Left ventricle myocardium inferior (tissue), 1 donor: ENCODE data around the gene PTGIR. TPM values are rescaled to one million over a fixed set of nuclear protein-coding genes. Genes with fewer than 3 reads are reported as not detected.
A peak's percentile ranks its signal among the peaks of the same experiment; 100 is the strongest.

Source experiments
- DNase-seq: peaks from one replicate; pipeline ENCODE4 v3.0.0-alpha.2; 2020
- H3K27ac ChIP-seq: fragments of 200-600 bp; replicated peaks from 2 replicates; pipeline ENCODE4 v1.8.0; 2021
- H3K27me3 ChIP-seq: fragments of 200-600 bp; 2 replicates; pipeline ENCODE4 v1.8.0; 2021; ENCODE audit warnings: low read depth
- H3K36me3 ChIP-seq: fragments of 200-600 bp; 2 replicates; pipeline ENCODE4 v1.8.0; 2021
- H3K4me1 ChIP-seq: fragments of 200-600 bp; 2 replicates; pipeline ENCODE4 v1.8.0; 2021
- H3K4me3 ChIP-seq: fragments of 200-600 bp; 2 replicates; pipeline ENCODE4 v1.8.0; 2021; ENCODE audit warnings: mild to moderate bottlenecking, moderate library complexity
- H3K9me3 ChIP-seq: fragments of 200-600 bp; replicated peaks from 2 replicates; pipeline ENCODE4 v1.8.0; 2021
- CTCF ChIP-seq: fragments of 200-600 bp; IDR thresholded peaks from 2 replicates; pipeline ENCODE4 v1.8.0; 2021; ENCODE audit warnings: antibody characterized with exemption, mild to moderate bottlenecking, borderline replicate concordance
- intact Hi-C: fragments of 100-400 bp; cut with micrococcal nuclease; formaldehyde crosslinking; loops from one replicate; pipeline ENCODE4 v1.11.0; 2022
- total RNA-seq: library from RNA; stranded (reverse); fragmentation: NEBNext Ultra II Directional; extraction: Animal tissue kit (Norgen Biotek cat#: 25700); gene quantifications from one replicate; pipeline ENCODE4 v1.2.1, GENCODE V29; 2021
- donor health status: DM: no; HTN: yes; CAD: no; lungs with severe emphysema.

PTGIR gene
- total RNA-seq, 1 donor from 2014 or later, result 3.7 TPM

DNA sequence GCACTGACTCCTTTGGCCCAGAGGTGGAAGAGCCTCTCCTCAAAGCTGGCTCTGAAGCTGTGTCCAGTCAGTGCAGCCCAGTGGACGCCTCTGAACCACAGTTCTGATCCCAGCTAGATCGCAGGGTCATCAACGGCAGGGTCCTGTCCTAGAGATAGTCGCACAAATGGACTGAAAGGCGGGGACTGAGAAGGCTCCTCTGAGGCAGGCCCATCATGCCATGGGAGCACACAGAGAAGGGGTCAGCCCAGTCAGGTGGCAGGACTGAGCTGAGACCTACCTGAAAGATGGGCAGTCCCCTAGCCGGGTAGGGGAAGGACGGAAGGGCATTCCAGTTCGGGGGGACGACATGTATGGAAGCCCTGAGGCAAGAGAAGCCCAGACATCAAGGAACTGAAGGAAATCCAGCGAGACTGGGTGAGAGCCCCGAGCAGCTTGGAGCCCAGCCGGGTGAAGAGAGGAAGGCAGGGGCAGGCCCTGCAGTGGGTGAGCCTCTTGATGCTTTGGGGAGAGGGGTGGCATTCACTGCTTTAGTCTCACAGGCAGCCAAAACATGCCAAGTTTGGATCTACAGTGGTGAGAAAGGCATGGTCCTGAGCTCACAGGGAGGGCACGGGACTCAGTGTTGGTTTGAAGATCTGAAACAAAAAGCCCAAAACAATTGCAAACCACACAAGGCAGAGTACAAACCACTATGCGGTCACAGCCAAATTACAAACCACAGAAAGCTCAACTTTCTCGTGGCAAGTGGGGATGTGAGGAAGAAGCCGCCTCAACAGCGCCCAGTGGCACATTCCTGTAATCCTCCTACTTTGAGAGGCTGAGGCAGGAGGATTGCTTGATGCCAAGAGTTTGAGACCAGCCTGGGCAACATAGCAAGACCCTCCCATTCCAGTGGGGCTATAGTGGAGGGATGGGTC is 13.8 kb downstream of the PTGIR start:
- peak; percentile 9 for DNase-seq
- TF ChIP-seq CTCF, result no peak
- H3K4me1 ChIP-seq, result peaks cover 22% of the 10 kb centered on the region
- no peak overlapping the region for H3K4me3 ChIP-seq
- H3K36me3 ChIP-seq, result peaks cover 38% of the 10 kb centered on the region
- no peak overlapping the region for H3K27ac ChIP-seq
- no peaks in the 10 kb centered on the region for H3K27me3 ChIP-seq
- no peaks in the 10 kb centered on the region for H3K9me3 ChIP-seq
- intact Hi-C loops, result no loop called here

DNA sequence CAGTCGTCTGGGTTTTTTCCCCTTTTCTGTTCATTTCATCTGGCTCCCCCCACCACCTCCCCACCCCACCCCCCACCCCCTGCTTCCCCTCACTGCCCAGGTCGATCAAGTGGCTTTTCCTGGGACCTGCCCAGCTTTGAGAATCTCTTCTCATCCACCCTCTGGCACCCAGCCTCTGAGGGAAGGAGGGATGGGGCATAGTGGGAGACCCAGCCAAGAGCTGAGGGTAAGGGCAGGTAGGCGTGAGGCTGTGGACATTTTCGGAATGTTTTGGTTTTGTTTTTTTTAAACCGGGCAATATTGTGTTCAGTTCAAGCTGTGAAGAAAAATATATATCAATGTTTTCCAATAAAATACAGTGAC is 14.5 kb downstream of the PTGIR start:
- Histone ChIP-seq H3K9me3 (no peaks in the 10 kb centered on the region), H3K27ac (no peak overlapping the region), H3K4me1 (peaks cover 29% of the 10 kb centered on the region), H3K4me3 (no peak overlapping the region), H3K27me3 (no peaks in the 10 kb centered on the region), H3K36me3 (peaks cover 45% of the 10 kb centered on the region)
- peak; percentile 12 for DNase-seq
- intact Hi-C loops, result no loop called here
- TF ChIP-seq CTCF, result no peak

DNA sequence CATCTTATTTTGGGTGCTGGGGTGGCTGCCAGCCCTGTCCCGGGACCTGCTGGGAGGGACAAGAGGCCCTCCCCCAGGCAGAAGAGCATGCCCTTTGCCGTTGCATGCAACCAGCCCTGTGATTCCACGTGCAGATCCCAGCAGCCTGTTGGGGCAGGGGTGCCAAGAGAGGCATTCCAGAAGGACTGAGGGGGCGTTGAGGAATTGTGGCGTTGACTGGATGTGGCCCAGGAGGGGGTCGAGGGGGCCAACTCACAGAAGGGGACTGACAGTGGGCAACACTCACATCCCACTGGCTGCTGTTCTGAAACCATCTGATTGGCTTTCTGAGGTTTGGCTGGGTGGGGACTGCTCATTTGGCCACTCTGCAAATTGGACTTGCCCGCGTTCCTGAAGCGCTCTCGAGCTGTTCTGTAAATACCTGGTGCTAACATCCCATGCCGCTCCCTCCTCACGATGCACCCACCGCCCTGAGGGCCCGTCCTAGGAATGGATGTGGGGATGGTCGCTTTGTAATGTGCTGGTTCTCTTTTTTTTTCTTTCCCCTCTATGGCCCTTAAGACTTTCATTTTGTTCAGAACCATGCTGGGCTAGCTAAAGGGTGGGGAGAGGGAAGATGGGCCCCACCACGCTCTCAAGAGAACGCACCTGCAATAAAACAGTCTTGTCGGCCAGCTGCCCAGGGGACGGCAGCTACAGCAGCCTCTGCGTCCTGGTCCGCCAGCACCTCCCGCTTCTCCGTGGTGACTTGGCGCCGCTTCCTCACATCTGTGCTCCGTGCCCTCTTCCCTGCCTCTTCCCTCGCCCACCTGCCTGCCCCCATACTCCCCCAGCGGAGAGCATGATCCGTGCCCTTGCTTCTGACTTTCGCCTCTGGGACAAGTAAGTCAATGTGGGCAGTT is 15.1 kb downstream of the PTGIR start:
- no peak for TF ChIP-seq CTCF
- Histone ChIP-seq H3K9me3 (no peaks in the 10 kb centered on the region), H3K4me3 (no peak overlapping the region), H3K27me3 (no peaks in the 10 kb centered on the region), H3K27ac (no peak overlapping the region), H3K4me1 (peaks cover 36% of the 10 kb centered on the region), H3K36me3 (peaks cover 45% of the 10 kb centered on the region)
- intact Hi-C loops, result no loop called here
- DNase-seq, result peak; percentile 13

DNA sequence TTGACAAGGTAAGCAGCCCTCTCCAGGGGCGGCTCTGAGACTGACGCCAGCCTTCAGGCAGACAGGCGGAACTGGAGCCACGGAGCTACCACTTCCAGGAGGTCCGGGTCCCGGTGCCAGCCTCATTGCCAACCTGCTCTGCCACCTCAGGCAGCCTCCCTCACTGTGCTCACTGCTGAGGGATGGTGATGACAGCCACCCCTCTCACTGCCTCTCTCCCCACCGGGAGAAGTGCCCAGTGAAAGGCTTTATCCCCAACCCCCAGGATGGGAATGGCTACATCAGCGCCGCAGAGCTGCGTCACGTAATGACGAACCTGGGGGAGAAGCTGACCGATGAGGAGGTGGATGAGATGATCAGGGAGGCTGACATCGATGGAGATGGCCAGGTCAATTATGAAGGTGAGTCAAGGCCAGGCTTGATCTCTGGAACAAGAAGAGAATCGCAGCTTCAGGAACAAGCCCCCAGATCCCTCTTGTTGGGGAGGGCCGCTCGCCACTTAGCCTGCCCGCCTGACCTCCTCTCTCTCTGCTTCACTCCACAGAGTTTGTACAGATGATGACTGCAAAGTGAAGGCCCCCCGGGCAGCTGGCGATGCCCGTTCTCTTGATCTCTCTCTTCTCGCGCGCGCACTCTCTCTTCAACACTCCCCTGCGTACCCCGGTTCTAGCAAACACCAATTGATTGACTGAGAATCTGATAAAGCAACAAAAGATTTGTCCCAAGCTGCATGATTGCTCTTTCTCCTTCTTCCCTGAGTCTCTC is 16.1 kb downstream of the PTGIR start:
- no peak for TF ChIP-seq CTCF
- intact Hi-C loops, result no loop called here
- H3K4me3 ChIP-seq, result no peak overlapping the region
- no peaks in the 10 kb centered on the region for H3K9me3 ChIP-seq
- H3K27me3 ChIP-seq, result no peaks in the 10 kb centered on the region
- no peak overlapping the region for H3K27ac ChIP-seq
- H3K4me1 ChIP-seq, result peaks cover 37% of the 10 kb centered on the region
- DNase-seq, result peak; percentile 11
- peaks cover 45% of the 10 kb centered on the region for H3K36me3 ChIP-seq

GRCh38 chr19:46608178-46608577 is 16.7 kb downstream of the PTGIR start:
- intact Hi-C loops, result no loop called here
- Histone ChIP-seq H3K36me3 (peaks cover 45% of the 10 kb centered on the region), H3K4me3 (no peak overlapping the region), H3K27me3 (no peaks in the 10 kb centered on the region), H3K9me3 (no peaks in the 10 kb centered on the region), H3K4me1 (peaks cover 42% of the 10 kb centered on the region), H3K27ac (no peak overlapping the region)
- TF ChIP-seq CTCF, result no peak
- DNase-seq, result no peak
